ENCODE results near the gene GNG14. TPM values are rescaled to one million over a fixed set of nuclear protein-coding genes. Genes with fewer than 3 reads are reported as not detected.
A peak's percentile ranks its signal among the peaks of the same experiment; 100 is the strongest.

Gene GNG14
- total RNA-seq, 1 donor from 2014 or later: not detected

DNA sequence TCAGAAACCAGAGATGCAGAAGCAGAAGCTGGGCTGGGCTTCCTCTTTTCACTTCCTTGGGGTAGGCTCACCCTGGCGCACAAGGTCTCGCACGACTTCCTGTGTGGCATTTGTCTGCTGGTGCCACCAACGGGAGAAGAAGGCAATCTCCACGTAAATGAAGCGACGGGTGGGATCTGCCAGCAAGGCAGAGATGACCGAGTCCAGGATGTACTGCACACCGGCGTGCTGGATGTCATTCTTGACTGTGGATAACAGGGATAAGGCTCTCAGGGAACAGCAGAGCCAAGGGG is 22.6 kb upstream of the GNG14 start:
- Histone ChIP-seq H3K4me3 (ENCODE audit: low read depth, low read length) (no peak overlapping the region), H3K36me3 (ENCODE audit: control insufficient read depth, insufficient read depth, low read length) (peaks cover 14% of the 10 kb centered on the region), H3K27me3 (ENCODE audit: control insufficient read depth, insufficient read depth, low read length) (no peaks in the 10 kb centered on the region)
- TF ChIP-seq, protein P1, sequence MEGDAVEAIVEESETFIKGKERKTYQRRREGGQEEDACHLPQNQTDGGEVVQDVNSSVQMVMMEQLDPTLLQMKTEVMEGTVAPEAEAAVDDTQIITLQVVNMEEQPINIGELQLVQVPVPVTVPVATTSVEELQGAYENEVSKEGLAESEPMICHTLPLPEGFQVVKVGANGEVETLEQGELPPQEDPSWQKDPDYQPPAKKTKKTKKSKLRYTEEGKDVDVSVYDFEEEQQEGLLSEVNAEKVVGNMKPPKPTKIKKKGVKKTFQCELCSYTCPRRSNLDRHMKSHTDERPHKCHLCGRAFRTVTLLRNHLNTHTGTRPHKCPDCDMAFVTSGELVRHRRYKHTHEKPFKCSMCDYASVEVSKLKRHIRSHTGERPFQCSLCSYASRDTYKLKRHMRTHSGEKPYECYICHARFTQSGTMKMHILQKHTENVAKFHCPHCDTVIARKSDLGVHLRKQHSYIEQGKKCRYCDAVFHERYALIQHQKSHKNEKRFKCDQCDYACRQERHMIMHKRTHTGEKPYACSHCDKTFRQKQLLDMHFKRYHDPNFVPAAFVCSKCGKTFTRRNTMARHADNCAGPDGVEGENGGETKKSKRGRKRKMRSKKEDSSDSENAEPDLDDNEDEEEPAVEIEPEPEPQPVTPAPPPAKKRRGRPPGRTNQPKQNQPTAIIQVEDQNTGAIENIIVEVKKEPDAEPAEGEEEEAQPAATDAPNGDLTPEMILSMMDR (IDR thresholded peaks at IDR 0.05; ENCODE audit: insufficient read depth, low read length, severe bottlenecking): no peak
- no peak for DNase-seq (ENCODE audit: low read depth)
- no peak for FAIRE-seq

DNA sequence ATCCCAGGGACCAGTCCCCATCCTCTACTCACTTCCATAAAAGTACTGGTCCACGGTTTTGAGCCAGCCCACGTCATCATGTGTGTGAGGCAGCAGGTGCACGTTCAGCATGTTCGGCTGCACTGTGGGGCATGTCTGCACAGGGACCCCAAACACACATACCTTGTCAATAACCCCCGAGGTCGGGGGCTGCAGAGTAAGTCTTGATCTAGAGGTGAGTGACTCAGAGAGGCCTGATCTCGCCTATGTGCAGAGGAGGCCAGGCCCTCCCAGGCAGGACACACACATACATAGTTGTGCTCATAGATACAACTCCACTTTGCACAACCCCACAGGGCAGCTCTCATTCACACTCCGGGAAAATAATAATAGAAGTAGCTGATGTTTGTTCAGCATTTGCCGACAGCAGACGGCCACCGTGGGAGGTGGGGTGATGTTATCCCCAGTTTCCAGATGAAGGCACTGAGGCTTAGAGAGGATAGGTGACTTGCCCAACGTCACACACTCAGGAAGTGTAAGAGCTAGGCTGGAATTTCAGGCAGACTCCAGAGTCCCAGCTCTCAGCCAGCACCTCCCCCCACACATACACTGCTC is 22.0 kb upstream of the GNG14 start:
- TF ChIP-seq, protein P1 (IDR thresholded peaks at IDR 0.05; ENCODE audit: insufficient read depth, low read length, severe bottlenecking): no peak
- no peaks in the 10 kb centered on the region for H3K27me3 ChIP-seq (ENCODE audit: control insufficient read depth, insufficient read depth, low read length)
- peak overlapping the region; percentile 77 for H3K4me3 ChIP-seq (ENCODE audit: low read depth, low read length)
- H3K36me3 ChIP-seq (ENCODE audit: control insufficient read depth, insufficient read depth, low read length): peaks cover 14% of the 10 kb centered on the region
- no peak for DNase-seq (ENCODE audit: low read depth)
- FAIRE-seq: no peak

DNA sequence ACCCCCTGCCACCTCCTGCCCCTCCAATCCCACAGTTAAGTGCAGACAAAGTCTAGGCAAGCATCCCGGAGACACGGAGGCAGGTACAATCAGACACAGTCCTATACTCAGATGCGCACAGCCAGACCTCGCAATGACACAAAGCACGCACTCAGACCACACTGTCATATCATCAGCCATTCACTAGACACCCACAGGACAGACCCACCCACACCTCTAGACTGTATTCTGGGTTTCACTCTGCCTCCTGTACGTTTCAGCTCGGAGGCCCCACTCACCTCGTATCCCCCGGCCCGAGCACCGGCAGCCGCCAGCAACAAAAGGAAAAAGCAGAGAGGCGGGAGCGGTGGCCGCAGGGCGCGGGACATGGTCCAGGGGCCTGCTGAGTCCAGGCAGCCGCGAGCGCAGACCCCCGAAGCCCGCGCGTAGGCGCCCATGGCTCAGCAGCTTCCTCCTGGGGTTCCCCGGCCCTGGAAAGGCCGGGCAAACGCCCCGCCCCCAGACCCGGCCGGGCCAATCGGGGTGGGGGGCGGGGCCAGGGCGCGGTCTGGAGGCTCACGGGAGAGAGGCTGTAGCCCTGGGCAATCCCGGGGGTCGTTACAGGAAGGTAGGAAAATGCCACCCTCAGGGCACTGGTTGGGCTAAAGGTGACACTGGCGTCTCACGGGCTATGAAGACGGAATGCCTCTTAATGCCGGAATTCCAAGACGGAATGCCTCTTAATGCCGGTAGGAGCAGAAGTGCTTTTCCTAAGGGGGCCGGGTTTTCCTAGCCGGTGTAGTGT is 21.3 kb upstream of the GNG14 start, which contains the start of the genes MAN2B1 and WDR83:
Gene MAN2B1, minus strand, starts transcription at position 478 of the 784 bp plus-strand sequence. Its CDS starts 41 bp downstream, at position 437.
Gene WDR83, plus strand, starts transcription at position 543 of the 784 bp plus-strand sequence. CDS start 2,984 bp downstream, outside the sequence.
- Histone ChIP-seq H3K4me3 (ENCODE audit: low read depth, low read length) (peak within 1 kb of the TSS; percentile 77), H3K36me3 (ENCODE audit: control insufficient read depth, insufficient read depth, low read length) (peaks cover 9% of the 10 kb centered on the region), H3K27me3 (ENCODE audit: control insufficient read depth, insufficient read depth, low read length) (no peaks in the 10 kb centered on the region)
- DNase-seq (ENCODE audit: low read depth): peak; percentile 57
- no peak for FAIRE-seq
- TF ChIP-seq, protein P1 (IDR thresholded peaks at IDR 0.05; ENCODE audit: insufficient read depth, low read length, severe bottlenecking): no peak

DNA sequence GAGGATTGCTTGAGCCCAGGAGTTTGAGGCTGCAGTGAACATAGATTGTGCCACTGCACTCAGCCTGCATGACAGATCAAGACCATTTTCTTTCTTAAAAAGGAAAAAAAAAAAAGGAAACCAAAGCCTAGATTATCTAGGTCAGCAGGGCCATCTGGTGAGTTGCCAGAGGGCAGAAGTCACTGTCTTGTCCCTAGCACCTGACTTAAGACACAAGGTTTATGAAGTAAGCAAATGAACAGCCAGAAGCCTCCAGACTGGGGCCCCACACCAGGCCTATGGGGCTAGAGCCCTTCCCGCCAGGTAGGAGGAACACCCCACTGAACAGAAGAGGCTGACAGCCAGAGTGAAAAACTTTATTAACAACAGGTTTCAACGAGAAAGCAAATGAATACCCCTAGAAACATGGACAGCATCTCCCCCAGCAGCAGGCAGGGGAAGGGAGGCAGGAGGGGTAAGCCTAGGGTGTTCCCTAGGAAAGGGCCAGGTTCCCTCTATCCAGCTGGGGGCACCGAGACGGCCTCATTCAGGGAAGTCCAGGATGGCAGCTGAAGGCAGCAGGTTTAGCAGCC is 20.0 kb upstream of the GNG14 start:
- H3K4me3 ChIP-seq (ENCODE audit: low read depth, low read length): no peak overlapping the region
- FAIRE-seq: no peak

DNA sequence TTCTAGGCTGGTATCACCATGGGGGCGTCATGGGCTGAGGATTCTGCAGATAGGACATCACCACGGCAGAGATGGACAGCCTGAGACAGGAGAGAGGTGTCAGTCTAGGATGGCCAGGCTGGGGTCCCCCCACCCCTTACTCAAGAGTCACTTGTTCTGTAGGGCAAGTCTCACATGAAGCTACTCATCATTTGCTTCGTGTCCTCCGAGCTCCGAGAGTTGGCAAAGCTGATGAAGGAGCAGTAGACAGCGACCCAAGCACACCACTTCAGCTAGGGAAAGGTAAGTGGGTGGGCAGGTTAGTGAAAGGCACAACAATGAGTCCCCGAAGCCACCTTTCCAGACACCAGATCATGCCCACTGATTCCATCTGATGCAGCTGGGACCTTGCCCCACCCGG is 19.5 kb upstream of the GNG14 start:
- Histone ChIP-seq H3K27me3 (ENCODE audit: control insufficient read depth, insufficient read depth, low read length) (no peaks in the 10 kb centered on the region), H3K4me3 (ENCODE audit: low read depth, low read length) (peak overlapping the region; percentile 86), H3K36me3 (ENCODE audit: control insufficient read depth, insufficient read depth, low read length) (peaks cover 9% of the 10 kb centered on the region)
- TF ChIP-seq, protein P1 (IDR thresholded peaks at IDR 0.05; ENCODE audit: insufficient read depth, low read length, severe bottlenecking): no peak
- DNase-seq (ENCODE audit: low read depth): no peak
- FAIRE-seq: no peak

More for the DNA sequence above, 20.0 kb upstream of the GNG14 start:
- TF ChIP-seq, protein P1 (IDR thresholded peaks at IDR 0.05; ENCODE audit: insufficient read depth, low read length, severe bottlenecking): no peak
- no peak for DNase-seq (ENCODE audit: low read depth)
- Histone ChIP-seq H3K27me3 (ENCODE audit: control insufficient read depth, insufficient read depth, low read length) (no peaks in the 10 kb centered on the region), H3K36me3 (ENCODE audit: control insufficient read depth, insufficient read depth, low read length) (peaks cover 11% of the 10 kb centered on the region)

Data from bronchial epithelial cell (primary cell).